Coronary artery (tissue), 2 donors: ENCODE data around the gene RAB25.
A peak's percentile ranks its signal among the peaks of the same experiment; 100 is the strongest.
"Not testable (repeated sequence)": the region's sequence is repeated elsewhere in the genome, so short reads cannot be mapped to it uniquely, and the experiment has no call there.

ENCODE experiments used
- DNase-seq: peaks from one replicate; pipeline ENCODE4 v3.0.0-alpha.2; 2017; ENCODE audit warnings: low spot score
- H3K27ac ChIP-seq, 2 donors: fragments of 200-600 bp; sonication (generic); one replicate each; pipeline ENCODE4 v1.5.1; 2016 to 2019
- H3K4me3 ChIP-seq: fragments of 200-600 bp; sonication (generic); 2 replicates; pipeline ENCODE4 v1.5.1; 2016; ENCODE audit warnings: mild to moderate bottlenecking, moderate library complexity
- CTCF ChIP-seq: fragments of 200-600 bp; sonication (generic); IDR thresholded peaks from one replicate; pipeline ENCODE4 v1.5.1; 2019; ENCODE audit warnings: antibody characterized with exemption

Gene RAB25

GRCh38 chr1:156114919-156115513, 54.1 kb downstream of the RAB25 start:
- no peak for TF ChIP-seq CTCF
- peak overlapping the region; percentile 93 to 99 for H3K27ac ChIP-seq
- H3K4me3 ChIP-seq = peak overlapping the region; percentile 96
- DNase-seq = no peak

GRCh38 chr1:156115514-156116374, 54.8 kb downstream of the RAB25 start:
- Histone ChIP-seq H3K27ac (peak overlapping the region; percentile 93 to 99), H3K4me3 (peak overlapping the region; percentile 96)
- no peak for TF ChIP-seq CTCF
- no peak for DNase-seq

GRCh38 chr1:156116731-156117130, 55.8 kb downstream of the RAB25 start:
- DNase-seq = not testable (repeated sequence)
- Histone ChIP-seq H3K27ac (peak overlapping the region; percentile 93 to 99), H3K4me3 (peak overlapping the region; percentile 96)

- TF ChIP-seq CTCF = no peak
- Histone ChIP-seq H3K27ac (peak overlapping the region; percentile 93 to 99), H3K4me3 (peak overlapping the region; percentile 96)
- no peak for DNase-seq
Observed at GRCh38 chr1:156117414-156118176, 56.6 kb downstream of the RAB25 start.

DNA sequence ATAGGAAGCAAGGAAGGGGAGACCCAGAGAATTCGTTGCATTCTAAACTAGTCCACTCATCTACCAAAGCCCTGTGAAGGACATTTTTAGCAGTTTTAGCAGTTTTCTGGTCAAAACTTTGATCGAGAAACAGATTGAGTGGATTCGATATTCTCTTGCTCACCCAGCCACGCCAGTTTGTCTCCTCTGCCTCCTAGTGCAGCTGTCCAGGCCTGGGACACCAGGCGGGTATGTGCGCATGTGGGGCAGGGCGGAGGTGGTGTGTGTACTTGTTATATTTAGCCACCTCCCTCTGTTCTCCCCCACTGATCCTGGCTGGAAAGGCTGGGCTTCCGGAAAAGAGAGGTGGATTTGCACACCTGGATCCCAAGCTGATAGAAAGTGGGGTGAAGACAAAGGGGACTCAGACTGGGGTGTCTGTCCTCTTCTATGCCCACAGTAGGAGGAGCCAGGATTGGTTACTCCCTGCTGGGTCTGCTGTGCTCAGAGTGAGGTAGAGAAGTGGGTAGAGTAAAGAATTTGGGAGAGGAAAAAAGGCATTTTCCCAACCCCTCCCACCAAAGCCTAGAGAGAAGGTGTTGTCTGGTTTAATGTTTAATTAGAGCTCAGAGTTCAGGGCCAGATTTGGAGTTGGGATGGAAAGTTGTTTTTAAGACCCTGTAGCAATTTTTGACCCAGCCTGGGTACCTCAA, 57.4 kb downstream of the RAB25 start:
- no peak for TF ChIP-seq CTCF
- Histone ChIP-seq H3K27ac (peak overlapping the region; percentile 93 to 99), H3K4me3 (peak overlapping the region; percentile 96)
- DNase-seq = no peak

GRCh38 chr1:156119503-156120209, 58.7 kb downstream of the RAB25 start:
- Histone ChIP-seq H3K27ac (peak overlapping the region; percentile 93 to 99), H3K4me3 (peak overlapping the region; percentile 96)
- no peak for DNase-seq
- TF ChIP-seq CTCF = no peak
